Upper lobe of left lung (tissue), 6 donors: ENCODE measurements around the gene KCNAB2. TPM values are rescaled to one million over a fixed set of nuclear protein-coding genes. Genes with fewer than 3 reads are reported as not detected.

Source experiments
- ATAC-seq, 2 donors: fragments of 200-7000 bp; cut with Tn5 transposase; one replicate each; pipeline ENCODE4 v1.9.1; 2022; ENCODE audit warnings: mild to moderate bottlenecking in 2 of 2, moderate library complexity in 2 of 2; ENCODE audit not compliant: low FRiP score in 2 of 2
- DNase-seq, 2 donors: peaks; one replicate each; pipeline ENCODE4 v3.0.0-alpha.2; 2019 to 2020
- H3K27ac ChIP-seq, 4 donors: fragments of 200-600 bp; sonication (generic); one replicate each; pipeline ENCODE4 v1.5.1; 2016 to 2019
- H3K27me3 ChIP-seq, 4 donors: fragments of 200-600 bp; sonication (generic); one replicate each; pipeline ENCODE4 v1.5.1; 2017 to 2019
- H3K36me3 ChIP-seq, 4 donors: fragments of 200-600 bp; sonication (generic); one replicate each; pipeline ENCODE4 v1.5.1; 2016 to 2019
- H3K4me1 ChIP-seq, 4 donors: fragments of 200-600 bp; sonication (generic); one replicate each; pipeline ENCODE4 v1.5.1; 2018 to 2019
- H3K4me3 ChIP-seq, 4 donors: fragments of 200-600 bp; sonication (generic); one replicate each; pipeline ENCODE4 v1.5.1; 2017 to 2019; ENCODE audit warnings: mild to moderate bottlenecking in 2 of 4, moderate library complexity in 1 of 4
- H3K9me3 ChIP-seq, 4 donors: fragments of 200-600 bp; sonication (generic); one replicate each; pipeline ENCODE4 v1.5.1; 2018 to 2019
- EP300 ChIP-seq, 4 donors: sonication (generic); formaldehyde crosslinking; IDR thresholded peaks; one replicate each; pipeline ENCODE4 v1.5.1; 2017; ENCODE audit warnings: antibody characterized with exemption in 4 of 4, control low read depth in 2 of 4
- POLR2A ChIP-seq, 4 donors: fragments of 450-650 bp; IDR thresholded peaks; one replicate each; pipeline ENCODE4 v1.5.1; 2016 to 2017; ENCODE audit warnings: antibody characterized with exemption in 4 of 4, mild to moderate bottlenecking in 2 of 4
- POLR2AphosphoS5 ChIP-seq, 2 donors: sonication (generic); formaldehyde crosslinking; IDR thresholded peaks; one replicate each; pipeline ENCODE4 v1.5.1; 2017; ENCODE audit warnings: antibody characterized with exemption in 2 of 2
- WGBS, 2 donors: methylation state at CpG; one replicate each; pipeline ENCODE4 v1.1.5; 2017 to 2018; 5-methylcytosine and 5-hydroxymethylcytosine counted together
- total RNA-seq, 6 donors: library from RNA; depleted of rRNA in 4 of 6; stranded (reverse); fragments of >200 nt in 4 of 6; gene quantifications; one replicate each; pipeline versions ENCODE4 v1.1.0 to v1.2.1, GENCODE V29; 2016 to 2021
- TF ChIP-seq, protein P1 (sequence below), 6 experiments: fragments of 450-650 bp in 4 of 6; fragments of 200-600 bp in 2 of 6; sonication (generic) in 2 of 6; IDR thresholded peaks; one replicate each; pipeline ENCODE4 v1.5.1; 2016 to 2019; ENCODE audit warnings: antibody characterized with exemption in 6 of 6
- donor health status: DM: no; HTN: no; CAD: no; lungs with moderate emphysema.
- donor health status: DM: no; HTN: yes; CAD: no; lungs with severe emphysema.

Gene KCNAB2
- total RNA-seq, 6 donors from 2014 or later = 36.9 to 129 (median 97.8) TPM

DNA sequence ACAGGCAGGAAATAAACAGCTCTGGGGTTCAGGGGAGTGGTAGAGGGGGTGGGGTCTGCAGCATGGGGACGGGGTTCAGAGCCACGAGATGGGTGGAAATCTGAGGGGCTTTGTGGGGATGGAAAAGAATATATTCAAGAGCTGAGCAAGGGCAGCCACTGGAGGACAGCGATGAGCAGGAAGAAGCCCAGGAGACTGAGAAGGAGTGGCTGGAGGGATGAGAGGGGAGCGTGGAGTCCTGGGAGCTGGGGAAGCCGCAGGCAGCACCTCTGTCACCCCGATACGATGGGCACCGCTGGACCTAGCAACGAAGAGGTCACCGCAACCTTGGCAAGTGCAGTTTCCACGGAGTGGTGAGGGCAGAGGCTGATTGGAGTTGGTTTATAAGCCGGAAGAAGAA lies 10.0 kb upstream of the KCNAB2 start:
- Histone ChIP-seq H3K27ac (no peak overlapping the region), H3K4me3 (no peak overlapping the region), H3K9me3 (no peaks in the 10 kb centered on the region), H3K36me3 (peaks cover 0 to 6% (median 2%) of the 10 kb centered on the region in 4 donors), H3K27me3 (no peaks in the 10 kb centered on the region), H3K4me1 (peaks cover 0 to 4% (median 0%) of the 10 kb centered on the region in 4 donors)
- 77 to 82% methylated on average over 12 of the region's 12 CpGs for WGBS, 2 donors
- DNase-seq (no peak), ATAC-seq (no peak)
- TF ChIP-seq EP300 (IDR thresholded peaks at IDR 0.05) = no peak
- TF ChIP-seq POLR2AphosphoS5 (IDR thresholded peaks at IDR 0.05) = no peak
- TF ChIP-seq POLR2A (IDR thresholded peaks at IDR 0.05) = no peak
- TF ChIP-seq, protein P1, sequence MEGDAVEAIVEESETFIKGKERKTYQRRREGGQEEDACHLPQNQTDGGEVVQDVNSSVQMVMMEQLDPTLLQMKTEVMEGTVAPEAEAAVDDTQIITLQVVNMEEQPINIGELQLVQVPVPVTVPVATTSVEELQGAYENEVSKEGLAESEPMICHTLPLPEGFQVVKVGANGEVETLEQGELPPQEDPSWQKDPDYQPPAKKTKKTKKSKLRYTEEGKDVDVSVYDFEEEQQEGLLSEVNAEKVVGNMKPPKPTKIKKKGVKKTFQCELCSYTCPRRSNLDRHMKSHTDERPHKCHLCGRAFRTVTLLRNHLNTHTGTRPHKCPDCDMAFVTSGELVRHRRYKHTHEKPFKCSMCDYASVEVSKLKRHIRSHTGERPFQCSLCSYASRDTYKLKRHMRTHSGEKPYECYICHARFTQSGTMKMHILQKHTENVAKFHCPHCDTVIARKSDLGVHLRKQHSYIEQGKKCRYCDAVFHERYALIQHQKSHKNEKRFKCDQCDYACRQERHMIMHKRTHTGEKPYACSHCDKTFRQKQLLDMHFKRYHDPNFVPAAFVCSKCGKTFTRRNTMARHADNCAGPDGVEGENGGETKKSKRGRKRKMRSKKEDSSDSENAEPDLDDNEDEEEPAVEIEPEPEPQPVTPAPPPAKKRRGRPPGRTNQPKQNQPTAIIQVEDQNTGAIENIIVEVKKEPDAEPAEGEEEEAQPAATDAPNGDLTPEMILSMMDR (IDR thresholded peaks at IDR 0.05) = no peak

DNA sequence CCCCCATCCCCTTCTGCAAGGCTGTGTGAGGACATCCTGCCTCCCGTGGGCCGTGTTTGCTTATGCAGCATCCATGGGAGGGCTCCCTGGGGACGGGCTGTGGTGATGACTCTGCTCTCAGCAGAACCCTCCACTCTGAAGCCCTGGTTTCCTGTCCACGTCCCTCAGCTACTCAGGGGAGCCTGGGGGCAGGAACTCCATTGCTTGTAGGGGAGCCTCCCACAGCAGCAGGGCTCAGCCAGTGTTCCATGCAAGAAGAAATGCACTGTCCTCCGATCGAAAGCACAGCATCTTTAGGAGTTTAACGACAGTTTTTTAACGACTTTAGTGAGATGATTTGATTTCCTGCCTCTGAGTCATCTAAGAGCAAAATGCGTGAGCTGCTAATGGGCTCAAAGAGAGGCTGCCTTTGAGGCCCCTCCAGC lies 8.3 kb upstream of the KCNAB2 start:
- H3K4me1 ChIP-seq = peaks cover 0 to 4% (median 0%) of the 10 kb centered on the region in 4 donors
- peaks cover 0 to 13% (median 6%) of the 10 kb centered on the region in 4 donors for H3K36me3 ChIP-seq
- H3K9me3 ChIP-seq = no peaks in the 10 kb centered on the region
- no peak for ATAC-seq
- no peaks in the 10 kb centered on the region for H3K27me3 ChIP-seq
- H3K27ac ChIP-seq = no peak overlapping the region
- H3K4me3 ChIP-seq = no peak overlapping the region
- no peak for DNase-seq
- TF ChIP-seq POLR2A (IDR thresholded peaks at IDR 0.05) = no peak
- TF ChIP-seq, protein P1 (IDR thresholded peaks at IDR 0.05) = no peak
- WGBS, 2 donors = 35 to 41% methylated on average over 7 to 8 of the region's 9 CpGs

DNA sequence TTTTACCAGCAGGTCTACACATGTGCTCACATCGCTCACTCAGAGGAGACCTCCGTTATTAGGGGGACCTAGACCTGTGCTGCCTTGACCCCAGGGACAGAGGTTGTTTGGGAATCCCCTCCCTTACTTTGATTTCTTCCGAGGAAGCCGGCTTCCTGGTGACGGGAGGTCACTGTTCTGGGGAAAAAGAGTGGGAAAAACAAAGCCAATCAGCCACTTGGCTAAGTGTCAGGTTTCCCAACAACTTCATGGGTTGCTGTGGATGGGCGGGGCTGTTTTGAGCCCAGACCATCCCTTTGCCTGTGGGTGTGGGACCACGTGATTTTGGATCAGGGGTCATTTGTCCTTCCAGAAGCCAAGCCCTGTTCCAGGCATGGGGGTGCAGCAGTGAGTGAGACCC lies 7.1 kb upstream of the KCNAB2 start:
- no peak for DNase-seq
- Histone ChIP-seq H3K27ac (no peak overlapping the region), H3K36me3 (peaks cover 0 to 17% (median 7%) of the 10 kb centered on the region in 4 donors), H3K4me1 (peaks cover 0 to 4% (median 0%) of the 10 kb centered on the region in 4 donors), H3K27me3 (no peaks in the 10 kb centered on the region), H3K9me3 (no peaks in the 10 kb centered on the region), H3K4me3 (no peak overlapping the region)
- no peak for ATAC-seq
- 67 to 75% methylated on average over 7 of the region's 7 CpGs for WGBS, 2 donors
- TF ChIP-seq POLR2A (IDR thresholded peaks at IDR 0.05) = no peak
- TF ChIP-seq, protein P1 (IDR thresholded peaks at IDR 0.05) = no peak
- no peak for TF ChIP-seq POLR2AphosphoS5 (IDR thresholded peaks at IDR 0.05)
- TF ChIP-seq EP300 (IDR thresholded peaks at IDR 0.05) = no peak

DNA sequence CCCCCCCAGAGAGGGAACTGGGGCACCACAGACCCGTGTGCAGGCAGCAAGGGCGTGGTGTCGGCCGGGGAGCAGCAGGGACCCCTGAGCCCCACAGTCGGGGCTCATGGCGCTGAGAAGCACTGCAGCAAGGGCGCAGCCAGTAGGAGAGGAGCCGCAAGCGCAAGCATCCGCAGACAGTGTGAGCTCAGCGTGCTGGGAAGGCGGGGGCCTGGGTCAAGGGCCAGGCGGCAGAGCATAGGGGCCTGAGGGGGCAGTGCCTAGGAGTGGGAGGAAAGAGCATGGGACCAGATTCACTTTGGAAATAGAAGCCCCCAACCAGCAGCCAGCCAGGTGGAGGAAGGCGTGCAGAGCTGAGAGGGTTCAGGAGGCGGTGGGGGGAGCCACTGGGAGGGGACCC lies 6.7 kb upstream of the KCNAB2 start:
- Histone ChIP-seq H3K27me3 (no peaks in the 10 kb centered on the region), H3K4me1 (peaks cover 0 to 4% (median 0%) of the 10 kb centered on the region in 4 donors), H3K36me3 (peaks cover 0 to 17% (median 7%) of the 10 kb centered on the region in 4 donors), H3K27ac (no peak overlapping the region), H3K4me3 (no peak overlapping the region), H3K9me3 (no peaks in the 10 kb centered on the region)
- TF ChIP-seq, protein P1 (IDR thresholded peaks at IDR 0.05) = no peak
- no peak for TF ChIP-seq POLR2AphosphoS5 (IDR thresholded peaks at IDR 0.05)
- WGBS, 2 donors = 85 to 95% methylated on average over 9 to 15 of the region's 15 CpGs
- DNase-seq = no peak
- ATAC-seq = no peak

DNA sequence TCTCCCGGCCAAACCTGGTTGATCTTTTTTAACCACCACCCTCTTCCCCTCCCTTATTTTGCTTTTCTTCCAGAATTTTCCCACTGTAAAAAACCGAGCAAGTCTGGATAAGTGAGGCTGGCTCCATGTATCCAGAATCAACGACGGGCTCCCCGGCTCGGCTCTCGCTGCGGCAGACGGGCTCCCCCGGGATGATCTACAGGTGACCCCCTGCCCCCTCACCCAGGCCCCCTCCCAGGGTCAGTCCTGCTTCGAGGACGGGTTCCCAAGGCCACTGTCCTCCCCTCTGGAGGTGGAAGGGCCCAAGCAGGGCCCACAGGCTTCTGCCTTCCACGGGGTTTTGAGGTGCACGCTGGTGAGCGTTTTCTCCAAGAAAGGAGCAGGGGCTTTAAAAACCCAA lies 5.2 kb upstream of the KCNAB2 start:
- H3K27ac ChIP-seq = no peak overlapping the region
- no peak for ATAC-seq
- no peaks in the 10 kb centered on the region for H3K9me3 ChIP-seq
- no peak for DNase-seq
- H3K27me3 ChIP-seq = no peaks in the 10 kb centered on the region
- H3K4me3 ChIP-seq = no peak overlapping the region
- WGBS, 2 donors = 89% methylated on average over 15 of the region's 15 CpGs
- TF ChIP-seq POLR2A (IDR thresholded peaks at IDR 0.05) (no peak), POLR2AphosphoS5 (IDR thresholded peaks at IDR 0.05) (no peak), EP300 (IDR thresholded peaks at IDR 0.05) (no peak)
- TF ChIP-seq, protein P1 (IDR thresholded peaks at IDR 0.05) = no peak
- H3K4me1 ChIP-seq = no peaks in the 10 kb centered on the region
- peaks cover 0 to 17% (median 7%) of the 10 kb centered on the region in 4 donors for H3K36me3 ChIP-seq
